Motor neuron (in vitro differentiated cells): ENCODE results near the gene SNAPC3. TPM values are rescaled to one million over a fixed set of nuclear protein-coding genes. Genes with fewer than 3 reads are reported as not detected.
"Not testable (repeated sequence)": the region's sequence is repeated elsewhere in the genome, so short reads cannot be mapped to it uniquely, and the experiment has no call there.

Experiments used
- ATAC-seq, 8 experiments: fragments of 200-7000 bp; cut with Tn5 transposase; replicated peaks in 6 of 8; 2 replicates each; pipeline ENCODE4 v1.8.0; 2021; ENCODE audit warnings: mild to moderate bottlenecking in 8 of 8, moderate library complexity in 8 of 8
- H3K27ac ChIP-seq, 2 donors: fragments of 250-450 bp; sonication (Bioruptor Pico); 2 replicates each; pipeline ENCODE4 v1.9.0; 2021; ENCODE audit warnings: antibody characterized with exemption in 2 of 2, mild to moderate bottlenecking in 2 of 2, moderate library complexity in 1 of 2
- H3K4me1 ChIP-seq, 2 donors: fragments of 250-450 bp; sonication (Bioruptor Pico); replicated peaks in 1 of 2; 2 replicates each; pipeline ENCODE4 v1.6.1; 2021; ENCODE audit warnings: antibody characterized with exemption in 2 of 2, mild to moderate bottlenecking in 2 of 2, moderate library complexity in 1 of 2
- H3K4me3 ChIP-seq, 5 donors: fragments of 250-450 bp; sonication (Bioruptor Pico); 2 replicates each; pipeline ENCODE4 v1.9.0; 2021; ENCODE audit warnings: antibody characterized with exemption in 5 of 5, mild to moderate bottlenecking in 5 of 5, moderate library complexity in 4 of 5
- WGBS, 10 experiments: fragments of 450-650 bp; shearing (Covaris generic); methylation state at CpG; one replicate each; pipeline ENCODE4 v1.0.0; 2022; 5-methylcytosine and 5-hydroxymethylcytosine counted together
- in situ Hi-C, 9 experiments: fragments of 400-800 bp; cut with MboI; loops; one replicate each; pipeline ENCODE4 v1.15.0; 2021; ENCODE audit warnings: low sequenced_read_pairs in 9 of 9, low pct_unique_long_range_greater_than_20kb in 2 of 9; ENCODE audit not compliant: unreplicated experiment in 9 of 9
- total RNA-seq, 8 experiments: library from RNA; unstranded; fragments of 300-600 nt; gene quantifications; 2 replicates each; pipeline versions ENCODE4 v1.2.3 to v1.2.4, GENCODE V29; 2022

SNAPC3 gene
- total RNA-seq: 10 to 100 TPM; 33.2 to 45.5 (median 40.2) TPM

GRCh38 chr9:15422372-15423230, at the start of gene SNAPC3:
SNAPC3 (plus strand) TSS chr9:15422876; CDS start chr9:15422880, 4 bp downstream.
- Histone ChIP-seq H3K4me1 (peaks cover 5 to 13% of the 10 kb centered on the region in 2 donors), H3K27ac (peak within 1 kb of the TSS; percentile 92 to 95), H3K4me3 (peak within 1 kb of the TSS; percentile 75 to 91 (median 89))
- 0 to 23% (median 4%) methylated on average over 1 to 14 of the region's 70 CpGs; no CpG with 5 or more reads in 3 of the 10 experiments for WGBS, 10 experiments
- peak; percentile 93 to 98 (median 98) for ATAC-seq
- in situ Hi-C loops: loop anchor here in 1 of 9 experiments (25.0 kb wide), 1 partner anchor 135 kb away; no protein-coding TSS in a partner anchor

- ATAC-seq: no peak
- 0 to 100% (median 57%) methylated on average over 1 to 2 of the region's 2 CpGs for WGBS, 10 experiments
- Histone ChIP-seq H3K4me3 (no peak overlapping the region), H3K27ac (no peak overlapping the region), H3K4me1 (peaks cover 0 to 3% of the 10 kb centered on the region in 2 donors)
- in situ Hi-C loops: no loop called here
Measured at GRCh38 chr9:15373881-15374280, 48.8 kb upstream of the SNAPC3 start.

GRCh38 chr9:15374310-15374709, 48.4 kb upstream of the SNAPC3 start:
- WGBS, 10 experiments: 95 to 100% methylated on average over 1 to 4 of the region's 4 CpGs; no CpG with 5 or more reads in 8 of the 10 experiments
- Histone ChIP-seq H3K27ac (no peak overlapping the region), H3K4me3 (no peak overlapping the region), H3K4me1 (peaks cover 0 to 3% of the 10 kb centered on the region in 2 donors)
- in situ Hi-C loops: no loop called here
- ATAC-seq: no peak

GRCh38 chr9:15374825-15375224, 47.9 kb upstream of the SNAPC3 start:
- no peak overlapping the region for H3K27ac ChIP-seq
- 0 to 87% (median 77%) methylated on average over 2 to 3 of the region's 3 CpGs; no CpG with 5 or more reads in 7 of the 10 experiments for WGBS, 10 experiments
- in situ Hi-C loops: no loop called here
- no peak for ATAC-seq
- peaks cover 0 to 3% of the 10 kb centered on the region in 2 donors for H3K4me1 ChIP-seq
- no peak overlapping the region for H3K4me3 ChIP-seq

- WGBS, 10 experiments: 18 to 100% (median 77%) methylated on average over 1 to 4 of the region's 4 CpGs; no CpG with 5 or more reads in 1 of the 10 experiments
- in situ Hi-C loops: no loop called here
- Histone ChIP-seq H3K4me3 (no peak overlapping the region), H3K27ac (no peak overlapping the region), H3K4me1 (no peaks in the 10 kb centered on the region)
- ATAC-seq: peak in 5 of 8 experiments; percentile 27 to 96 (median 85)
Measured at GRCh38 chr9:15377625-15378540, 44.8 kb upstream of the SNAPC3 start.

- 20 to 100% (median 100%) methylated on average over 1 to 2 of the region's 4 CpGs; no CpG with 5 or more reads in 5 of the 10 experiments for WGBS, 10 experiments
- H3K27ac ChIP-seq, in situ Hi-C loops, H3K4me3 ChIP-seq, ATAC-seq, H3K4me1 ChIP-seq: not testable (repeated sequence)
Measured at GRCh38 chr9:15379317-15379716, 43.4 kb upstream of the SNAPC3 start.

GRCh38 chr9:15379888-15380287, 42.8 kb upstream of the SNAPC3 start:
- in situ Hi-C loops, ATAC-seq, H3K4me1 ChIP-seq, H3K27ac ChIP-seq, H3K4me3 ChIP-seq: not testable (repeated sequence)
- WGBS, 10 experiments: 36 to 100% (median 90%) methylated on average over 1 to 5 of the region's 5 CpGs; no CpG with 5 or more reads in 1 of the 10 experiments

GRCh38 chr9:15381491-15381890, 41.2 kb upstream of the SNAPC3 start:
- no peaks in the 10 kb centered on the region for H3K4me1 ChIP-seq
- no peak overlapping the region for H3K4me3 ChIP-seq
- ATAC-seq: no peak
- 100% methylated on average over 1 of the region's 1 CpG; no CpG with 5 or more reads in 9 of the 10 experiments for WGBS, 10 experiments
- no peak overlapping the region for H3K27ac ChIP-seq
- in situ Hi-C loops: no loop called here

GRCh38 chr9:15386465-15386864, 36.2 kb upstream of the SNAPC3 start:
- Histone ChIP-seq H3K4me1 (no peaks in the 10 kb centered on the region), H3K4me3 (no peak overlapping the region), H3K27ac (no peak overlapping the region)
- ATAC-seq: no peak
- in situ Hi-C loops: no loop called here
- 40 to 100% (median 100%) methylated on average over 1 to 3 of the region's 6 CpGs; no CpG with 5 or more reads in 7 of the 10 experiments for WGBS, 10 experiments

- in situ Hi-C loops: no loop called here
- Histone ChIP-seq H3K4me3 (no peak overlapping the region), H3K27ac (no peak overlapping the region), H3K4me1 (no peaks in the 10 kb centered on the region)
- ATAC-seq: no peak
Measured at GRCh38 chr9:15389173-15389572, 33.5 kb upstream of the SNAPC3 start.

- no peak overlapping the region for H3K27ac ChIP-seq
- WGBS, 10 experiments: 42 to 92% (median 60%) methylated on average over 1 to 4 of the region's 4 CpGs; no CpG with 5 or more reads in 3 of the 10 experiments
- in situ Hi-C loops: no loop called here
Measured at GRCh38 chr9:15389631-15390030, 33.0 kb upstream of the SNAPC3 start.

GRCh38 chr9:15390201-15390600, 32.5 kb upstream of the SNAPC3 start:
- in situ Hi-C loops: no loop called here
- H3K4me1 ChIP-seq: no peaks in the 10 kb centered on the region
- no peak overlapping the region for H3K4me3 ChIP-seq
- 75 to 100% (median 90%) methylated on average over 2 of the region's 2 CpGs; no CpG with 5 or more reads in 1 of the 10 experiments for WGBS, 10 experiments
- H3K27ac ChIP-seq: no peak overlapping the region
- ATAC-seq: peak in 1 of 8 experiments; percentile 72

More at GRCh38 chr9:15389631-15390030, 33.0 kb upstream of the SNAPC3 start:
- H3K4me3 ChIP-seq: no peak overlapping the region
- ATAC-seq: no peak
- H3K4me1 ChIP-seq: no peaks in the 10 kb centered on the region

GRCh38 chr9:15392363-15392762, 30.3 kb upstream of the SNAPC3 start:
- Histone ChIP-seq H3K4me1 (no peaks in the 10 kb centered on the region), H3K4me3 (no peak overlapping the region), H3K27ac (no peak overlapping the region)
- ATAC-seq: no peak
- in situ Hi-C loops: no loop called here
- WGBS, 10 experiments: 69 to 100% (median 97%) methylated on average over 1 to 5 of the region's 5 CpGs; no CpG with 5 or more reads in 2 of the 10 experiments
